Memory B cell (primary cell): ENCODE results near the gene TRIM33.
"Not testable (repeated sequence)": the region's sequence is repeated elsewhere in the genome, so short reads cannot be mapped to it uniquely, and the experiment has no call there.

ENCODE experiments used
- ATAC-seq: fragments of 150-1000 bp; cut with Tn5 transposase; 2 replicates; pipeline ENCODE4 v1.10.0; 2021; ENCODE audit warnings: low read depth, mild to moderate bottlenecking, moderate library complexity
- DNase-seq, 2 donors: peaks; one replicate each; pipeline ENCODE4 v3.0.0; 2022; ENCODE audit warnings: low spot score in 2 of 2
- H3K27ac Mint-ChIP-seq: one replicate; pipeline ENCODE4 v1.8.0; 2022; ENCODE audit warnings: mild to moderate bottlenecking, moderate library complexity, mixed read lengths
- H3K27me3 Mint-ChIP-seq: one replicate; pipeline ENCODE4 v1.8.0; 2022; ENCODE audit warnings: mixed read lengths
- H3K36me3 Mint-ChIP-seq: one replicate; pipeline ENCODE4 v1.8.0; 2022; ENCODE audit warnings: mild to moderate bottlenecking, mixed read lengths
- H3K4me1 Mint-ChIP-seq: one replicate; pipeline ENCODE4 v1.8.0; 2022; ENCODE audit warnings: mixed read lengths
- H3K4me3 Mint-ChIP-seq: one replicate; pipeline ENCODE4 v1.8.0; 2022; ENCODE audit warnings: mild to moderate bottlenecking, moderate library complexity, mixed read lengths
- H3K9me3 Mint-ChIP-seq: one replicate; pipeline ENCODE4 v1.8.0; 2022; ENCODE audit warnings: mixed read lengths

The TRIM33 gene

DNA sequence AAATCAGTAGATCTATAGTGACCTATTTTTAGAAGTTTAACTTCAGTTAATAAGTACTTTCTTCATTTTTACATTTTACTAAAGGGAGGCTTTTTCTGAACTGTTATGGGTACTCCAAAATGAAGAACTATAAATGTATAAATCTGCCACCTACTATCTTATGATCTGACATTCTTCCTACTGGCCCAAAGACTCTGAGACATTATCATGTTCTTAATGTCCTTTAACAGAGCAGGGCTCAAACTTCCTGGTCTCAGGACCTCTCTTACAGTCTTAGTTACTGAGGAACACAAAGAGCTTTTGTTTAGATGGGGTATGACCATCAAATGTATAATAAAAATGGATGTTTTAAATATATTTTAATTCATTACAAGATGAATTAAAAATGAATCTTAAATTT is 8.9 kb downstream of the TRIM33 start:
- no peaks in the 10 kb centered on the region for H3K27me3 Mint-ChIP-seq
- peaks cover 9% of the 10 kb centered on the region for H3K36me3 Mint-ChIP-seq
- no peak for DNase-seq

DNA sequence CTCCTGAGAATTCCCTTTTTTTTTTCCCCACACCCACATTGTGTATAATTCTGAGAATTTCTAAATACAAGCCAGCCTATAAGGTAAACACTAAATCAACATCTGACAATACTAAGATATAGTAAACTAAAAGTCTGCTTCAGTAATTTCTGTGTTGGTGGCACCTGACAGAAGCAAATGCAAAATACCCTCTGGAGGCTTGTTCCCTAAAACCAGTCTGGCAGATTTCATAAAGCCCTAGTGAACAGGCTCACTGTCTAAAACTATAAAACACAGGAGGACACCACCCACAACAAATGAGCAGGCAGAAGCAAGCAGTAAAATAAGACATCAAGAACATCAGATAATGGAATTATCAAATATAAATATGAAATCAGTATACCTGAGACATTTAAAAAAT is 11.5 kb downstream of the TRIM33 start:
- DNase-seq (no peak), ATAC-seq (peak; percentile 34)
- Mint-ChIP-seq H3K9me3 (no peaks in the 10 kb centered on the region), H3K4me3 (no peak overlapping the region), H3K36me3 (peaks cover 7% of the 10 kb centered on the region), H3K4me1 (peaks cover 23% of the 10 kb centered on the region), H3K27me3 (no peaks in the 10 kb centered on the region), H3K27ac (peak overlapping the region; percentile 76)

More for the DNA sequence above, 8.9 kb downstream of the TRIM33 start:
- Mint-ChIP-seq H3K9me3 (no peaks in the 10 kb centered on the region), H3K4me3 (no peak overlapping the region), H3K27ac (no peak overlapping the region), H3K4me1 (peaks cover 31% of the 10 kb centered on the region)
- no peak for ATAC-seq

DNA sequence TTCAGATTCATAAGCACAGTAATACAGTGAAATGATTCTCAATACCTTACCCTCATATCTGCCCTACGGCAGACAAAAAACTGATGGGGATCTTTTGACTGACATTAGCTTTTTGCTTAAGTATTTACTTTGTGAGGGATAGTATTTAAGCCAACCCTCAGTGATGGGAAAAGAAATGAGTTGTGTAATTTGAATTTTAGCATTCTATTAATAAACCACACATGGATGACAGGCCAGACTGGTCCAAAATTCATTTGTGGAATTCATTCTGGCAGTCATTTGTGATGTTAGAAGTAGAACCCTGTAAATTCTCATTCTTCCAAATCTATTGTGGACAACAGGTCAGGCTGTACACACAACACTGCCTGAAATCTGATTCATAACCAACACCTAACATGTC is 14.9 kb downstream of the TRIM33 start:
- ATAC-seq (no peak), DNase-seq (no peak)
- Mint-ChIP-seq H3K36me3 (peaks cover 20% of the 10 kb centered on the region), H3K27ac (peak overlapping the region; percentile 53), H3K9me3 (peaks cover 4% of the 10 kb centered on the region), H3K27me3 (no peaks in the 10 kb centered on the region), H3K4me3 (no peak overlapping the region), H3K4me1 (peaks cover 21% of the 10 kb centered on the region)

DNA sequence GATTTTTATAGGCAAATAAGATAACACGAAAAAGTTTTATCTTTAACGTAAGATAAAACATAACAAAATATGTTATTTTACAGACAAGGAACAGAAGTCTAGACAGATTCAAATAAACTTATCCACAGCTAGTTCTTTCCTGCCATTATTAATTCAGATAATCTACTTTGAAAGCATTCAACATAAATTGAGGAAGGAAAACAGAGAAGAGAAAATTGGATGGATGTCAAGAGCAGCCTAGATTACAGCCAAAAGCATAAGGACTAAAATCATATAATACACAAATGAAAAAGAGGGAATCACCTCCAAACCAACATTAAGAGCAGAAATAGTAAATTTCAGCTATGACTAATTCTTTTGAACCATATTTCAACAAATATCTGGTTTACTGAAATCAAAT is 15.5 kb downstream of the TRIM33 start:
- H3K4me1 Mint-ChIP-seq, result peaks cover 25% of the 10 kb centered on the region
- H3K36me3 Mint-ChIP-seq, result peaks cover 22% of the 10 kb centered on the region
- DNase-seq (no peak), ATAC-seq (no peak)
- H3K27ac Mint-ChIP-seq, result peak overlapping the region; percentile 53
- H3K4me3 Mint-ChIP-seq, result no peak overlapping the region
- no peaks in the 10 kb centered on the region for H3K27me3 Mint-ChIP-seq
- H3K9me3 Mint-ChIP-seq, result peaks cover 4% of the 10 kb centered on the region

DNA sequence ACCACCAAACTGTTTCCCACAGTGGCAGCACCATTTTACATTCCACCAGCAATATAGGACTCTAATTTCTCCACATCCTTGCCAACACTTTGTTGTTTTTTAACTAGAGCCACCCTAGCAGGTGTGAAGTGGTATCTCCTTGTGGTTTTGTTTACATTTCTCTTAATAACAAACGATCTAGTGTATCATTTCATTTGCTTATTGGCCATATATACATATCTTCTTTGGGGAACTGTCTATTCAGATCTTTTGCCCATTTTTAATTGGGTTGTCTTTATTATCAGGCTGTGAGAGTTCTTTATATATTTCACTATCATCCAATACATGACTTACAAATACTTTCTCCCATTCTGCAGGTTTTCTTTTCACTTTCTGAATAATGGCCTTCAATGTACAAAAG is 18.0 kb downstream of the TRIM33 start:
- H3K27me3 Mint-ChIP-seq, result no peaks in the 10 kb centered on the region
- no peak overlapping the region for H3K27ac Mint-ChIP-seq
- DNase-seq (no peak), ATAC-seq (no peak)
- H3K36me3 Mint-ChIP-seq, result peaks cover 18% of the 10 kb centered on the region
- no peak overlapping the region for H3K4me3 Mint-ChIP-seq
- H3K9me3 Mint-ChIP-seq, result peaks cover 6% of the 10 kb centered on the region
- H3K4me1 Mint-ChIP-seq, result peaks cover 28% of the 10 kb centered on the region

DNA sequence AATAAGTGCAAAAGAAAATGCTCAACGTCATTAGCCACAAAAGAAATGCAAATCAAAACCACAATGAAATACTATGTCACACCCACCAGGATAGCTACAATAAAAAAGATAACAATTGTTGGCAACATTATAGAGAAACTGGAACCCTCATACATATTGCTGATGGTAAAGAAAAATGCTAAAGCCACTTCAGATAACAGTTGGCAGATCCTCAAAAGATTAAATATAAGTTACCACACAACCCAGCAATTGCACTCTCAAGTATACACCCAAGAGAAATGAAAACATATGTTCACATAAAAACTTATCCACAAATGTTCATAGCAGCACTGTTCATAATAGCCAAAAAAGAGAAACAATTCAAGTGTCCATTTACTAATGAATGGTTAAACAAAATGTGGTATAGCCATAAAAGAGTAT is 20.7 kb downstream of the TRIM33 start:
- H3K4me1 Mint-ChIP-seq, result peaks cover 28% of the 10 kb centered on the region
- DNase-seq, result no peak
- peaks cover 20% of the 10 kb centered on the region for H3K36me3 Mint-ChIP-seq
- peak; percentile 77 for ATAC-seq
- peaks cover 6% of the 10 kb centered on the region for H3K9me3 Mint-ChIP-seq
- H3K27ac Mint-ChIP-seq, result peak overlapping the region; percentile 58
- H3K27me3 Mint-ChIP-seq, result no peaks in the 10 kb centered on the region
- no peak overlapping the region for H3K4me3 Mint-ChIP-seq

DNA sequence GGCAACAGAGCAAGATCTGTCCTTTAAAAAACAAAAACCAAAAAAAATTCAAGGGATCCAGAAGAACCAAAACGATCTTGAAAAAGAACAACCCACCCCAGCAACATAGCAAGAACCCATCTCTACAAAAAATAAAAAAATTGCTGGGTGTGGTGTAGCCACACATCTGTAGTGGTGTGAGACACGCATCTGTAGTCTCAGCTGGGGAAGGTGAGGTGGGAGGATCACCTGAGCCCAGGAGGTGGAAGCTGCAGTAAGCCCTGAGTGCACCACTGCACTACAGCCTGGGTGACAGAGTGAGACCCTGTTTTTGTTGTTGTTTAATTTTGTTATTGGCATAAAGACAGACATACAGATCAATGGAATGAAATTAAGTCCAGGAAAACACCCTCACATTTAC is 22.3 kb downstream of the TRIM33 start:
- Mint-ChIP-seq H3K4me3 (no peak overlapping the region), H3K4me1 (peaks cover 29% of the 10 kb centered on the region), H3K36me3 (peaks cover 20% of the 10 kb centered on the region), H3K9me3 (peaks cover 6% of the 10 kb centered on the region), H3K27me3 (no peaks in the 10 kb centered on the region), H3K27ac (peak overlapping the region; percentile 20)
- ATAC-seq (peak; percentile 70), DNase-seq (no peak)

DNA sequence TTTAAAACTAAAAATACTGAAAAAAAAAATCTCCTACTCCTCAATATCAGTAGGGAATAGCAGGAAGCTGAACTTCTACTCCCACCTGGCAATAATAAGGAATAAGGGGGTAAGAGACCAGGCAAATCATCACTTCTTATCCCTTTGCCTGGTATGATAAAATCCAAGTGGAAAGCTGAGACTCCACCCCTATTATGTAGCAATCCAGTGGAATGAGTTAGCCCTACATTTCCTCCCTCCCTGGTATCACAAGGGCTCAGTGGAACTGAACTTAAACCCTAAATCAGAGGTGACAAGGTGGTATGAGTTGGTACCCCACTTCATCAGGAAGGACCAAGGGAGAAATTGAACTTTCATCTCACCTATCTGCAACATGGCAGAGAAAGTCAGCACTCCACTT is 25.7 kb downstream of the TRIM33 start:
- no peak overlapping the region for H3K27ac Mint-ChIP-seq
- peaks cover 2% of the 10 kb centered on the region for H3K36me3 Mint-ChIP-seq
- H3K4me1 Mint-ChIP-seq, result peaks cover 29% of the 10 kb centered on the region
- peaks cover 3% of the 10 kb centered on the region for H3K9me3 Mint-ChIP-seq
- no peak for DNase-seq
- no peak overlapping the region for H3K4me3 Mint-ChIP-seq
- H3K27me3 Mint-ChIP-seq, result no peaks in the 10 kb centered on the region
- no peak for ATAC-seq

DNA sequence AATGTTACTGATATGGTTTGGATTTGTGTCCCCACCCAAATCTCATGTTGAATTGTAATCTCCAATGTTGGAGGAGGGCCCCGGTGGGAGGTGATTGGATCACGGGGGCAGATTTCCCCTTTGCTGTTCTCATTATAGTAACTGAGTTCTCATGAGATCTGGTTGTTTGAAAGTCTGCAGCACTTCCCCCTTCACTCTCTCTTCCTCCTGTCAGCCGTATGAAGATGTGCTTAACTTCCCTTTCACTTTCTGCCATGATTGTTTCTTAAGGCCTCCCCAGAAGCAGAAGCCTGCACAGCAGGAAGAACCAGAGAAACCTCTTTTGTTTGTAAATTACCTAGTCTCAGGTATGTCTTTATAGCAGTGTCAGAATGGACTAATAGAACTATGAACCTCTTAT is 28.4 kb downstream of the TRIM33 start:
- Mint-ChIP-seq H3K9me3 (peaks cover 4% of the 10 kb centered on the region), H3K36me3 (peaks cover 14% of the 10 kb centered on the region), H3K4me3 (peak overlapping the region; percentile 45), H3K27ac (peak overlapping the region; percentile 69), H3K27me3 (no peaks in the 10 kb centered on the region), H3K4me1 (peaks cover 23% of the 10 kb centered on the region)
- DNase-seq (peak; percentile 19 to 64), ATAC-seq (peak; percentile 99)

DNA sequence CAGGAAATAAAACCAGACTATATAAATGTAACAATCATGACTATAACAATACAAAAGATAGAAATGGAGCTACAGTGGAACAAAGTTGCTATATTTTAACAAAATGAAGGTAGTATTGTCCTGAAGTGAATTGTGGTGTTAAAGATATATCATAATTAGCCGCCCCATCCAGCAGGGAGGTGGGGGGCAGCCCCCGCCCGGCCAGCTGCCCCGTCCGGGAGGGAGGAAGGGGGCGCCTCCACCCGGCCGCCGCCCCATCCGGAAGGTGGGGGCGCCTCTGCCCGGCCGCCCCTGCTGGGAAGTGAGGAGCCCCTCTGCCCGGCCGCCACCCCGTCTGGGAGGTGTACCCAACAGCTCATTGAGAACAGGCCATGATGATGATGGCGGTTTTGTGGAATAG is 31.4 kb downstream of the TRIM33 start:
- Mint-ChIP-seq H3K36me3 (peaks cover 14% of the 10 kb centered on the region), H3K4me1 (peaks cover 24% of the 10 kb centered on the region)
- not testable (repeated sequence) for H3K27ac Mint-ChIP-seq, ATAC-seq, H3K9me3 Mint-ChIP-seq, DNase-seq, H3K4me3 Mint-ChIP-seq, H3K27me3 Mint-ChIP-seq

DNA sequence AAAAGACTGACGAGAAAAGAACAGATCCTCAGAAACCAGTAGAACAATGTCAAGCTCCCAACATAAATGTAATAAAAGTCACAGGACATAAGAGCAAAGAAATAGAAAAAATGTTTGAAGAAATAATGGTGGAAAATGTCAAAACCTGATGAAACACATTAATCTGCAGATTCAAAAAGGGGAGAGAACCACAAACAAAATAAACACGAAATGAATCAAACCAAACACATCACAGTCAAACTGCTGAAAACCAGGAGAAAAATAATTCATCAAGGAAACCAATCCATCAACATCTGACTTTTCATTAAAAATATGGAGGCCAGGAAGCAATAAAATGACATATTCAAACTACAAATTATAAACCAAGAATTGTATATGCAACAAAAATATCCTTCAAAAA is 31.9 kb downstream of the TRIM33 start:
- ATAC-seq (no peak), DNase-seq (no peak)
- no peaks in the 10 kb centered on the region for H3K27me3 Mint-ChIP-seq
- H3K27ac Mint-ChIP-seq, result no peak overlapping the region
- H3K36me3 Mint-ChIP-seq, result peaks cover 14% of the 10 kb centered on the region
- no peak overlapping the region for H3K4me3 Mint-ChIP-seq
- peaks cover 4% of the 10 kb centered on the region for H3K9me3 Mint-ChIP-seq
- peaks cover 24% of the 10 kb centered on the region for H3K4me1 Mint-ChIP-seq

DNA sequence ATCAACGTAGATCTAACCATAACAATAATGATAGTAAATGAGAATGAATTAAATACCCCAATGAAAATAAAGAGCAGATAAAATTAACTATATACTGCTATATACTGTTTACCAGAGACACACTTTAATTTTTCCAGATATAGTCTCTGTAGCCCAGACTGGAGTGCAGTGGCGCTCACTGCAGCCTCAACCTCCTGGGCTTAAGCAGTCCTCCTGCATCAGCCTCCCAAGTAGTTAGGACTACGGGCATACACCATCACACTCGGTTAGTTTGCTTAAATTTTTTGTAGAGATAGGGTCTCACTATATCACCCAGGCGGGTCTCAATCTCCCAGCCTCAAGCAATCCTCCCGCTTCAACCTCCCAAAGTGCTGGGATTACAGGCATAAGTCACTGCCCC is 37.2 kb downstream of the TRIM33 start:
- Mint-ChIP-seq H3K4me3 (no peak overlapping the region), H3K36me3 (peaks cover 18% of the 10 kb centered on the region), H3K4me1 (peaks cover 26% of the 10 kb centered on the region), H3K27me3 (no peaks in the 10 kb centered on the region), H3K27ac (no peak overlapping the region), H3K9me3 (peaks cover 1% of the 10 kb centered on the region)
- ATAC-seq, result no peak
- DNase-seq, result no peak

DNA sequence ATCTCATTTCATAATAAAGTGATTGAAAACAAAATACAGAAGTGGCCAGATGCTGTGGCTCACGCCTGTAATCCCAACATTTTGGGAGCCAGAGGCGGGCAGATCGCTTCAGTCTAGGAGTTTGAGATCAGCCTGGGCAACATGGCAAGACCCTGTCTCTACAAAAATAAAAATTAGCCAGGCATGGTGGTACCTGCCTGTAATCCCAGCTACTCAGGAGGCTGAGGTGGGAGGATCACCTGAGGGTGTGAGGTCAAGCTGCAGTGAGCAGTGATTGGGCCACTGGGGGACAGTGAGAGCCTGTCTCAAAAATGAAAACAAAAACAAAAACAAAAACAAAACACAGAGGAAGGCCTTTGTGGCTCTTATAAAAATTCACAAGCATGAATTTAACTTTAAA is 38.6 kb downstream of the TRIM33 start:
- Mint-ChIP-seq H3K4me1 (peaks cover 35% of the 10 kb centered on the region), H3K9me3 (peaks cover 1% of the 10 kb centered on the region), H3K27ac (no peak overlapping the region), H3K4me3 (no peak overlapping the region), H3K27me3 (no peaks in the 10 kb centered on the region), H3K36me3 (peaks cover 14% of the 10 kb centered on the region)
- ATAC-seq (no peak), DNase-seq (no peak)

DNA sequence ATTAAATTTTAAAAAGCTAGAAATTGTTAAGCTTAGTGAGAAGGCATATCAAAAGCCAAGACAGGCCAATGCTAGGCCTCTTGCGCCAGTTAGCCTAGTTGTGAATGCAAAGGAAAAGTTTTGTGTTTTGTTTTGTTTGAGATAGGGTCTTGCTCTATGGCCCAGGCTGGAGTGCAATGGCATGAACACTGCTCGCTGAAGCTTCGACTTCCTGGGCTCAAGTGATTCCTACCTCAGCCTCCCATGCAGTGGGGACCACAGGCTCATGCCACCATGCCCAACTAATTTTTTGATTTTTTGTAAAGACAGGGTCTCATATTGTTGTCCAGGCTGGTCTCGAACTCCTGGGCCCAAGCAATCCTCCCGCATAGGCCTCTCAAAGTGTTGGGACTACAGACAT is 40.3 kb downstream of the TRIM33 start:
- Mint-ChIP-seq H3K4me1 (peaks cover 39% of the 10 kb centered on the region), H3K9me3 (peaks cover 1% of the 10 kb centered on the region), H3K27ac (no peak overlapping the region), H3K4me3 (no peak overlapping the region), H3K36me3 (peaks cover 14% of the 10 kb centered on the region), H3K27me3 (no peaks in the 10 kb centered on the region)
- DNase-seq, result no peak
- no peak for ATAC-seq

DNA sequence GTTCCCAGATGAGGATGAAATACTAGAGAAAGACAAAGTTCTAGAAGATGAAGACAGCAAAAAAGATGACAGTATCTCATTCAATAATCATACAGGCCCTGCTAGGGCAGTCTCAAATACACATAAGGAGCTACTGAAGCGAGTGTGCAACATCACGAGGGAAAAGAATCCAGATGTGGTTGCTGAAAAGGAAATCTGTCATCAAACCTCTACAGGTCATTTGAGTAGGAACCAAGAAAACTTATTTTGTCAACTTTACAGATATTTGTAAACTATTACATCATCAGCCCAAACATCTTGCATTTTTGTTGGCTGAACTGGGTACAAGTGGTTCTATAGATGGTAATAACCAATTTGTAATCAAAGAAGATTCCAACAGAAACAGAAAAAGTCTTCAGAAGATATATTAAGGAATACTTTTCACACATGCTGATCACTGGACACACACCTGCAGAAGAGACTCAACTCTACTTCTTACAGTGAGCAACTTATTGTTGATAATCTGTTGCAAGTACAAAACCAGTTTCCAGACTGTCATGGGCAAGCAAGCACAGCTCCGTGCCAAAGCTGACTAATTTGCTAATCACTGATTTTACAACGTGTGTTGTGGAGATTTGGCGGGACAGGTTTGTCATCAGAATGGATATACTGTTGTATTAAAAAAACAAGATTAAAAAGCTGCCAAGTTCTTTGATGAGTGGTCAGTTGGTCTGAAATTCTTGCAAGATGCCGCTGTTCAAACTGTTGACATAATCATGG is 42.1 kb downstream of the TRIM33 start:
- Mint-ChIP-seq H3K4me3 (no peak overlapping the region), H3K36me3 (peaks cover 14% of the 10 kb centered on the region), H3K9me3 (peaks cover 1% of the 10 kb centered on the region), H3K27ac (peak overlapping the region; percentile 46), H3K4me1 (peaks cover 37% of the 10 kb centered on the region), H3K27me3 (no peaks in the 10 kb centered on the region)
- no peak for DNase-seq
- ATAC-seq, result no peak
